Non-pigmented ciliary epithelial cell (primary cell): Measurements from ENCODE around the gene CBX5.
"Not testable (repeated sequence)": the region's sequence is repeated elsewhere in the genome, so short reads cannot be mapped to it uniquely, and the experiment has no call there.

Experiments
- DNase-seq: peaks from one replicate; pipeline ENCODE4 v3.0.0-alpha.2; 2010; ENCODE audit warnings: low read depth

The CBX5 gene

GRCh38 chr12:54279632-54280467 is at the start of gene CBX5:
Gene CBX5, minus strand, starts transcription at chr12:54280122. Its CDS starts 22,472 bp downstream, at chr12:54257650.
- DNase-seq: peak; percentile 100

GRCh38 chr12:54328595-54329337 is 48.8 kb upstream of the CBX5 start:
- no peak for DNase-seq

GRCh38 chr12:54325442-54326109 is 45.7 kb upstream of the CBX5 start:
- not testable (repeated sequence) for DNase-seq

- peak; percentile 99 for DNase-seq
Measured at GRCh38 chr12:54324617-54325441, 44.9 kb upstream of the CBX5 start, which contains the start of gene COPZ1. Gene COPZ1, plus strand, starts transcription at chr12:54325131. Its CDS starts 33 bp downstream, at chr12:54325164.

GRCh38 chr12:54321363-54321762 is 41.4 kb upstream of the CBX5 start:
- no peak for DNase-seq

- not testable (repeated sequence) for DNase-seq
Measured at GRCh38 chr12:54312309-54312708, 32.4 kb upstream of the CBX5 start.

GRCh38 chr12:54311051-54311450 is 31.1 kb upstream of the CBX5 start:
- no peak for DNase-seq

GRCh38 chr12:54306925-54307741 is 27.2 kb upstream of the CBX5 start:
- no peak for DNase-seq

- no peak for DNase-seq
Measured at GRCh38 chr12:54304187-54304810, 24.4 kb upstream of the CBX5 start.

GRCh38 chr12:54303640-54304039 is 23.7 kb upstream of the CBX5 start:
- no peak for DNase-seq

GRCh38 chr12:54301428-54302048 is 21.6 kb upstream of the CBX5 start:
- no peak for DNase-seq

GRCh38 chr12:54300732-54301427 is 21.0 kb upstream of the CBX5 start, which contains the start of gene NFE2:
Gene NFE2, minus strand, starts transcription at chr12:54301015. Its CDS starts 5,767 bp downstream, at chr12:54295248.
- DNase-seq: no peak

GRCh38 chr12:54300225-54300731 is 20.4 kb upstream of the CBX5 start:
- DNase-seq: no peak

GRCh38 chr12:54299515-54300224 is 19.7 kb upstream of the CBX5 start:
- DNase-seq: no peak

- no peak for DNase-seq
Measured at GRCh38 chr12:54298904-54299303, 19.0 kb upstream of the CBX5 start.

GRCh38 chr12:54296393-54297099 is 16.6 kb upstream of the CBX5 start:
- no peak for DNase-seq

- no peak for DNase-seq
Measured at GRCh38 chr12:54294953-54295566, 15.1 kb upstream of the CBX5 start.
